Measurements from ENCODE around the gene PSAP.

The PSAP gene

GRCh38 chr10:71820966-71821365, 30.1 kb downstream of the PSAP start:
- Histone ChIP-seq H3K36me3 (ENCODE audit: control insufficient read depth in 1 of 2, insufficient read depth in 2 of 2, low read depth in 1 of 2, low read length in 2 of 2) (peaks cover 81 to 100% of the 10 kb centered on the region in 2 experiments), H4K91ac (ENCODE audit: low read length) (no peak overlapping the region), H3K9me3 (ENCODE audit: control insufficient read depth, low read length) (no peaks in the 10 kb centered on the region), H3K4me2 (ENCODE audit: low read length, poor library complexity, severe bottlenecking) (no peak overlapping the region), H3K23ac (ENCODE audit: low read length in 2 of 2) (no peak overlapping the region), H2AFZ (ENCODE audit: low read depth, low read length) (no peak overlapping the region), H3K79me1 (replicated peaks; ENCODE audit: low read length, poor library complexity, severe bottlenecking) (peaks cover 48% of the 10 kb centered on the region), H3K4me1 (ENCODE audit: control insufficient read depth, insufficient read depth, low read depth, low read length) (no peaks in the 10 kb centered on the region), H3K18ac (ENCODE audit: low read depth in 1 of 2, low read length in 2 of 2) (no peak overlapping the region), H3K14ac (ENCODE audit: low read length in 2 of 2) (no peak overlapping the region), H2BK15ac (ENCODE audit: low read depth, poor library complexity, severe bottlenecking) (no peak overlapping the region), H2AK5ac (ENCODE audit: low read length, severe bottlenecking) (no peak overlapping the region), H3K9ac (ENCODE audit: low read length) (no peak overlapping the region), H3K4ac (ENCODE audit: low read depth in 1 of 2, low read length in 2 of 2) (no peak overlapping the region), H2BK120ac (ENCODE audit: low read depth, low read length) (no peak overlapping the region), H3K27ac (ENCODE audit: low read length, poor library complexity, severe bottlenecking) (no peak overlapping the region), H2BK5ac (ENCODE audit: low read depth, low read length, poor library complexity, severe bottlenecking) (no peak overlapping the region), H3K27me3 (ENCODE audit: control insufficient read depth in 1 of 2, insufficient read depth in 1 of 2, low read length in 2 of 2) (no peaks in the 10 kb centered on the region), H4K8ac (ENCODE audit: low read length) (no peak overlapping the region), H2BK12ac (ENCODE audit: low read length in 2 of 2) (no peak overlapping the region), H3K4me3 (ENCODE audit: insufficient read depth in 1 of 2, low read depth in 1 of 2, low read length in 2 of 2) (no peak overlapping the region)
- DNase-seq: no peak
- WGBS: 93% methylated on average over 7 of the region's 8 CpGs

- Histone ChIP-seq H3K79me1 (replicated peaks; ENCODE audit: low read length, poor library complexity, severe bottlenecking) (peaks cover 43% of the 10 kb centered on the region), H3K23ac (ENCODE audit: low read length in 2 of 2) (no peak overlapping the region), H2BK120ac (ENCODE audit: low read depth, low read length) (no peak overlapping the region), H3K9me3 (ENCODE audit: control insufficient read depth, low read length) (no peaks in the 10 kb centered on the region), H3K9ac (ENCODE audit: low read length) (no peak overlapping the region), H3K14ac (ENCODE audit: low read length in 2 of 2) (no peak overlapping the region), H2BK15ac (ENCODE audit: low read depth, poor library complexity, severe bottlenecking) (no peak overlapping the region), H3K27me3 (ENCODE audit: control insufficient read depth in 1 of 2, insufficient read depth in 1 of 2, low read length in 2 of 2) (no peaks in the 10 kb centered on the region), H3K27ac (ENCODE audit: low read length, poor library complexity, severe bottlenecking) (no peak overlapping the region), H3K4me3 (ENCODE audit: insufficient read depth in 1 of 2, low read depth in 1 of 2, low read length in 2 of 2) (no peak overlapping the region), H4K91ac (ENCODE audit: low read length) (no peak overlapping the region), H3K18ac (ENCODE audit: low read depth in 1 of 2, low read length in 2 of 2) (no peak overlapping the region), H2AK5ac (ENCODE audit: low read length, severe bottlenecking) (no peak overlapping the region), H2AFZ (ENCODE audit: low read depth, low read length) (no peak overlapping the region), H3K36me3 (ENCODE audit: control insufficient read depth in 1 of 2, insufficient read depth in 2 of 2, low read depth in 1 of 2, low read length in 2 of 2) (peaks cover 85 to 100% of the 10 kb centered on the region in 2 experiments), H4K8ac (ENCODE audit: low read length) (no peak overlapping the region), H2BK12ac (ENCODE audit: low read length in 2 of 2) (no peak overlapping the region), H3K4ac (ENCODE audit: low read depth in 1 of 2, low read length in 2 of 2) (no peak overlapping the region), H2BK5ac (ENCODE audit: low read depth, low read length, poor library complexity, severe bottlenecking) (no peak overlapping the region), H3K4me2 (ENCODE audit: low read length, poor library complexity, severe bottlenecking) (no peak overlapping the region), H3K4me1 (ENCODE audit: control insufficient read depth, insufficient read depth, low read depth, low read length) (no peaks in the 10 kb centered on the region)
- no peak for DNase-seq
- 90% methylated on average over 6 of the region's 6 CpGs for WGBS
Measured at GRCh38 chr10:71819985-71820384, 31.1 kb downstream of the PSAP start.

- Histone ChIP-seq H4K91ac (ENCODE audit: low read length) (no peak overlapping the region), H2BK5ac (ENCODE audit: low read depth, low read length, poor library complexity, severe bottlenecking) (no peak overlapping the region), H3K4me3 (ENCODE audit: insufficient read depth in 1 of 2, low read depth in 1 of 2, low read length in 2 of 2) (no peak overlapping the region), H3K18ac (ENCODE audit: low read depth in 1 of 2, low read length in 2 of 2) (no peak overlapping the region), H3K4me2 (ENCODE audit: low read length, poor library complexity, severe bottlenecking) (no peak overlapping the region), H4K8ac (ENCODE audit: low read length) (no peak overlapping the region), H2BK15ac (ENCODE audit: low read depth, poor library complexity, severe bottlenecking) (no peak overlapping the region), H3K9me3 (ENCODE audit: control insufficient read depth, low read length) (no peaks in the 10 kb centered on the region), H3K27me3 (ENCODE audit: control insufficient read depth in 1 of 2, insufficient read depth in 1 of 2, low read length in 2 of 2) (no peaks in the 10 kb centered on the region), H2AK5ac (ENCODE audit: low read length, severe bottlenecking) (no peak overlapping the region), H2AFZ (ENCODE audit: low read depth, low read length) (no peak overlapping the region), H3K9ac (ENCODE audit: low read length) (no peak overlapping the region), H2BK12ac (ENCODE audit: low read length in 2 of 2) (no peak overlapping the region), H3K4me1 (ENCODE audit: control insufficient read depth, insufficient read depth, low read depth, low read length) (no peaks in the 10 kb centered on the region), H3K27ac (ENCODE audit: low read length, poor library complexity, severe bottlenecking) (no peak overlapping the region), H3K79me1 (replicated peaks; ENCODE audit: low read length, poor library complexity, severe bottlenecking) (peaks cover 40% of the 10 kb centered on the region), H3K4ac (ENCODE audit: low read depth in 1 of 2, low read length in 2 of 2) (no peak overlapping the region), H3K36me3 (ENCODE audit: control insufficient read depth in 1 of 2, insufficient read depth in 2 of 2, low read depth in 1 of 2, low read length in 2 of 2) (peaks cover 88 to 100% of the 10 kb centered on the region in 2 experiments), H2BK120ac (ENCODE audit: low read depth, low read length) (no peak overlapping the region), H3K14ac (ENCODE audit: low read length in 2 of 2) (no peak overlapping the region), H3K23ac (ENCODE audit: low read length in 2 of 2) (no peak overlapping the region)
- DNase-seq: no peak
- 98% methylated on average over 18 of the region's 18 CpGs for WGBS
Measured at GRCh38 chr10:71819441-71819861, 31.6 kb downstream of the PSAP start.

GRCh38 chr10:71818674-71819260, 32.3 kb downstream of the PSAP start:
- no peak overlapping the region for H3K4ac ChIP-seq (ENCODE audit: low read depth in 1 of 2, low read length in 2 of 2)
- H3K4me3 ChIP-seq (ENCODE audit: insufficient read depth in 1 of 2, low read depth in 1 of 2, low read length in 2 of 2): no peak overlapping the region
- H3K36me3 ChIP-seq (ENCODE audit: control insufficient read depth in 1 of 2, insufficient read depth in 2 of 2, low read depth in 1 of 2, low read length in 2 of 2): peaks cover 89 to 100% of the 10 kb centered on the region in 2 experiments
- no peak overlapping the region for H2BK12ac ChIP-seq (ENCODE audit: low read length in 2 of 2)
- no peak overlapping the region for H2BK5ac ChIP-seq (ENCODE audit: low read depth, low read length, poor library complexity, severe bottlenecking)
- H3K23ac ChIP-seq (ENCODE audit: low read length in 2 of 2): no peak overlapping the region
- H3K9ac ChIP-seq (ENCODE audit: low read length): no peak overlapping the region
- H3K9me3 ChIP-seq (ENCODE audit: control insufficient read depth, low read length): no peaks in the 10 kb centered on the region
- WGBS: 97% methylated on average over 14 of the region's 14 CpGs
- H3K4me2 ChIP-seq (ENCODE audit: low read length, poor library complexity, severe bottlenecking): no peak overlapping the region
- H3K27me3 ChIP-seq (ENCODE audit: control insufficient read depth in 1 of 2, insufficient read depth in 1 of 2, low read length in 2 of 2): no peaks in the 10 kb centered on the region
- DNase-seq: no peak
- H4K91ac ChIP-seq (ENCODE audit: low read length): no peak overlapping the region
- no peak overlapping the region for H2AK5ac ChIP-seq (ENCODE audit: low read length, severe bottlenecking)
- H3K18ac ChIP-seq (ENCODE audit: low read depth in 1 of 2, low read length in 2 of 2): no peak overlapping the region
- H3K79me1 ChIP-seq (replicated peaks; ENCODE audit: low read length, poor library complexity, severe bottlenecking): peaks cover 36% of the 10 kb centered on the region
- no peak overlapping the region for H2BK15ac ChIP-seq (ENCODE audit: low read depth, poor library complexity, severe bottlenecking)
- H3K27ac ChIP-seq (ENCODE audit: low read length, poor library complexity, severe bottlenecking): no peak overlapping the region
- H2BK120ac ChIP-seq (ENCODE audit: low read depth, low read length): no peak overlapping the region
- H2AFZ ChIP-seq (ENCODE audit: low read depth, low read length): no peak overlapping the region
- no peaks in the 10 kb centered on the region for H3K4me1 ChIP-seq (ENCODE audit: control insufficient read depth, insufficient read depth, low read depth, low read length)
- H3K14ac ChIP-seq (ENCODE audit: low read length in 2 of 2): no peak overlapping the region
- H4K8ac ChIP-seq (ENCODE audit: low read length): no peak overlapping the region

Data from mesenchymal stem cell (in vitro differentiated cells and primary cell).